ENCODE results near the gene VAV3.
"Not testable (repeated sequence)": the region's sequence is repeated elsewhere in the genome, so short reads cannot be mapped to it uniquely, and the experiment has no call there.

VAV3 gene

GRCh38 chr1:107875689-107876088, 89.3 kb downstream of the VAV3 start:
- no peak for TF ChIP-seq ZNF274 (IDR thresholded peaks at IDR 0.05; ENCODE audit: low read depth, low read length)
- no peak overlapping the region for H3K4me3 ChIP-seq (ENCODE audit: low read length)

DNA sequence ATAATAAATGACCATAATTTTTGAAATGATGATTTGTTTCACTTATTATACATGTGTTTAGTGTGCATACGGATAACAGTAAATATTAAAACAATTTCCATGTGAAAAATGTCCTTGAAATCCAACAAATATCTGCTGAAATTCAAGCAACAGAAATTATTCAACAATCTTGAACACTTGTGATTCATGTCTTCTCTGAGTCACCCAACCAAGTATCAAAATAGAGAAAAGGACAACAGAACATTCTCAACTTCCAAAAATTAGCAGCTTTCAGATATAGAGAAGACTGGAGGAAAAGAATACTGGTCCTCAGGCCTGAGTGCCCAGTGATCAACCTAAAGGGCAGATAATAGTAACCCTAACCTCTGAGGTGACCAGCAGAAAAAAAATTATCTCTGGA, 90.8 kb downstream of the VAV3 start:
- no peak for TF ChIP-seq ZNF274 (IDR thresholded peaks at IDR 0.05; ENCODE audit: low read depth, low read length)
- H3K4me3 ChIP-seq (ENCODE audit: low read length), result no peak overlapping the region

DNA sequence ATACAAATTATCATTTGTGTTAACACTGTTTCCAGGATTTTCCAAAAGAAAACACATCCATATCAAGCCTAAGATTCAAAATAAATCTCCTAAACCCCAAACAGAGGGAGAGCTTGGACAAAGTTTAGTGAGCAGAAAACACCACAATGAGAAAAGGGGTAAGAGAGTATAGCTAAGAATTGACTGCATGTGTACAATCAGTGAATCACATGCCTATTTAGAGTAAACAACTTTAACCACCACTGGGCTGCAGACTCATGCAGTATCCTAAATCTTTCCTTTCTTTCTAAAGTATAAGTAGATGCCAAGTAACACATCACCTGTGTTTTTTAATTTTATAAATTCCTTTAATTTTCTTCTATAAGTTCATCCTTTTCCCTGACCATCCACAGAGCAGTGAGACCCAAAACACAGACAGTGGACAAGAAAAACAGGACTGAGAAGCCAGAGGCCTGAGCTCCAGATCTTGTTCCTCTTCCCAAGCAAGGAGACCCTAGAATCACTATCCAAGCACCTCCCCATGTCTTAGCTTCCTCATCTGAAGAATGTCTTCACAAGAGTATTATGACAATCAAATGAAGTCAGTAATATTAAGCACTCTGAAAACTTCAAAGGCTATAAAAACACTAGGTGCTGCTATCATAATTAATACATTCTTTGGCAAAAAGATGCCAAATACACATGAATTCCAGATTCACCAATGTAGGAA, 93.1 kb downstream of the VAV3 start:
- no peak for TF ChIP-seq ZNF274 (IDR thresholded peaks at IDR 0.05; ENCODE audit: low read depth, low read length)
- no peak overlapping the region for H3K4me3 ChIP-seq (ENCODE audit: low read length)

DNA sequence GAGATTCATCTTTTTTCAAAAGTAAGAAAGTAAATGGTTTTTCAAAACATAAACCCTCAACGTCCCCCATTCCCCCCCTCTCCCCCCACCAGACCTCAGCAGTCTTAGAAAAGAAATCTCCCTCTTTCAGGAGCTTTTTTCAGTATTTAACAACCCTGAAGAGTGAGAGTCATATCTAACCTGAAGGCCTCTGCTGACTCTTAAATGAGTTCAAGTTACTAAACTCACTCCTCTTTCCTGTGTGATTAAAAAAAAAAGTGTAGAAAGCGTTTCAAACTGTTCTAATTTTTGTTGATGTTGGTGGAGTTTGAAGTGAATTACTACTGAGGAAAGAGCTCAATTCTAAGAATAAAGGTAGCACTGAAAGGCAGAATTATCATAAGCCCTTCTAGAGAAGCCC, 93.7 kb downstream of the VAV3 start:
- TF ChIP-seq ZNF274 (IDR thresholded peaks at IDR 0.05; ENCODE audit: low read depth, low read length), result no peak
- no peak overlapping the region for H3K4me3 ChIP-seq (ENCODE audit: low read length)

- TF ChIP-seq ZNF274 (IDR thresholded peaks at IDR 0.05; ENCODE audit: low read depth, low read length), result no peak
- no peak overlapping the region for H3K4me3 ChIP-seq (ENCODE audit: low read length)
These were observed 94.3 kb downstream of the VAV3 start for GRCh38 chr1:107870696-107871095.

DNA sequence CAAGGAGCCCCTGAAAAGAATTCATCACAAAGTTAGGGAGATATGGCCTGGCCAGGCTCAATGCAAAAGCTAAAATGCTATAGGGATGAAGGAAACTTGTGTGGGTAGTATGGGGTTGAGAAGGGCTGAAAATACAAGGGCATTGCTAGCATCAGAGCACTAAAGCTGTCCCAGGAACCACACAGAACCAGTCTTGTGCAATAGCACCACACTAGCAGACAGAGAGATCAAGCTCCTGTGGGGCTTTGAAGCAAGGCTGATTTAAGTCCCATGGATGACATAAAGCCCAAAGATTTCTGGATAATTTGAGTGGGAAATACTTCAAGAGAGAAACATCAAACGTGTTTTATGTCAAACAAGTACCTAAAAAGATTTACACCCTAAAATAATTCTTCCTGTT, 97.1 kb downstream of the VAV3 start:
- no peak for TF ChIP-seq ZNF274 (IDR thresholded peaks at IDR 0.05; ENCODE audit: low read depth, low read length)
- H3K4me3 ChIP-seq (ENCODE audit: low read length), result no peak overlapping the region

- no peak overlapping the region for H3K4me3 ChIP-seq (ENCODE audit: low read length)
These were observed 97.6 kb downstream of the VAV3 start for GRCh38 chr1:107867422-107867821.

DNA sequence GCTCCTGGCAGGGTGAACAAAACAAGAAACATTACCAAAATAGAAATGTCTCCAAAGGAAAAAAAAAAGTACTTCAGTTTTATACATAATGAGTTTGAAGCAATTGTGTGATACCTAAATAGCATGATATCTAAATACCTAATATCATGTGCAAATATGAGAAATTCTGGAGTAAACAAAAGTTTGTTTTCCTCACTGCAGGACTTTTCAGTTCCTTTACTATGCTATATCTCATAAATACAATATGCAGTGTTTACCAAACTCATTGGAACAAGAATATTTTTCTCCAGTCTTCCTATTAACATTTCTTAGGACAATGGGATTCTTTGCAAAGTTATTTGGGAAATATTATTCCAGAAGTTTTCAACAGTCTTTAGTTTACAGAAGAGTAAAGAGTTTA, 98.1 kb downstream of the VAV3 start:
- no peak for TF ChIP-seq ZNF274 (IDR thresholded peaks at IDR 0.05; ENCODE audit: low read depth, low read length)
- no peak overlapping the region for H3K4me3 ChIP-seq (ENCODE audit: low read length)

More at GRCh38 chr1:107867422-107867821, 97.6 kb downstream of the VAV3 start:
- no peak for TF ChIP-seq ZNF274 (IDR thresholded peaks at IDR 0.05; ENCODE audit: low read depth, low read length)

DNA sequence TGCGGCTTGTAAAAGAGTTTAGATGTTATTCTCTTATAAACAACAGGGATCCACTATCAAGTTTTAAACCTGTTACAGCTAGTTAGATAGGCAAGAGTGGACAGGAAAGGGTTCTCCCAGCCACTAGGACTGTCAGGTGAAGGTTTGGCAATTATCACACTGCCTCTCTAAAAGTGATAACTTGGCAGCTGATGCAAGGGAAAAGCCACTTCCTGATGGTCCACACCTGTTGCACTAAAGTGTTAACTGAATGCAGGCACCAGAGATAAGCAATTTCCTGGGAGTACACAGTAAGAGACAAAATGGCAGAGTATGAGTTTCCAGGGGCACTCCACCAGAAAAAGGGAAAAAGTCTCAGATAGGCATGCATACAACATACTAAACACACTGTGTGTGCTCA, 99.4 kb downstream of the VAV3 start:
- no peak overlapping the region for H3K4me3 ChIP-seq (ENCODE audit: low read length)

GRCh38 chr1:107863342-107863741, 101.6 kb downstream of the VAV3 start:
- no peak for TF ChIP-seq ZNF274 (IDR thresholded peaks at IDR 0.05; ENCODE audit: low read depth, low read length)
- no peak overlapping the region for H3K4me3 ChIP-seq (ENCODE audit: low read length)

More for the DNA sequence above, 99.4 kb downstream of the VAV3 start:
- TF ChIP-seq ZNF274 (IDR thresholded peaks at IDR 0.05; ENCODE audit: low read depth, low read length), result no peak

DNA sequence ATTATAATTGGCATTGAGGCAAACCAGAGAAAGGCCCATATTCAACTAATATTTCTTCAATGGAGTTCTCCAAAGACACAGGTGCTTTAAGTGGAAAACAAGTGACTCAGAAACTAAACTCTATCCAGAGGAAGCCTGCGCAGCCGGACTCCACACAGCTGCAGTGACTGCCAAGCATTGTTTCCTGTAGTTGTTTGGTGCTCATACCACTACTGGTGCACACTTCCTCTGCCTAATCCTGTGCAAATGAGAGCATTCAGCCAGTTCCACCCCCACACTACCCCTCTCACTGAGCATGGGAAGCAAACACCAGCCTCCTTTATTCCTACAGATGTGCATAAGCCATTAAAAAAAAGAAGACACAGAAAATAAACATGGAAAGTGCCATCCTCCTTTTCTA, 102.9 kb downstream of the VAV3 start:
- no peak for TF ChIP-seq ZNF274 (IDR thresholded peaks at IDR 0.05; ENCODE audit: low read depth, low read length)
- H3K4me3 ChIP-seq (ENCODE audit: low read length), result no peak overlapping the region

DNA sequence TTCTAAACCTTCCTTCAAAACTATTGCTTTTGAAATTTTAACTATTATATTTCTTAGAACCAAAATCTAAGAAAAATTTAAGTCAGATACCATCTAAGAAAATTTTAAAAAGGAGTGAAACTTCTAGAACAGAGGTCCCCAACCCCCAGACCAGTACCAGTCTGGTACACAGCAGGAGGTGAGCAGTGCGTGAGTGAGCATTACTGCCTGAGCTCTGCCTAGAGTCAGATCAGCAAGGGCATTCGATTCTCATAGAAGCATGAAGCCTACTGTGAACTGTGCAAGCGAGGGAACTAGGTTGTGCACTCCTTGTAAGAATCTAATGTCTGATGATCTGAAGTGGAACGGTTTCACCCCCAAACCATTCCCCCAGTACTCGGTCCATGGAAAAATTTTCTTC, 106.7 kb downstream of the VAV3 start:
- TF ChIP-seq ZNF274 (IDR thresholded peaks at IDR 0.05; ENCODE audit: low read depth, low read length), result no peak
- no peak overlapping the region for H3K4me3 ChIP-seq (ENCODE audit: low read length)

DNA sequence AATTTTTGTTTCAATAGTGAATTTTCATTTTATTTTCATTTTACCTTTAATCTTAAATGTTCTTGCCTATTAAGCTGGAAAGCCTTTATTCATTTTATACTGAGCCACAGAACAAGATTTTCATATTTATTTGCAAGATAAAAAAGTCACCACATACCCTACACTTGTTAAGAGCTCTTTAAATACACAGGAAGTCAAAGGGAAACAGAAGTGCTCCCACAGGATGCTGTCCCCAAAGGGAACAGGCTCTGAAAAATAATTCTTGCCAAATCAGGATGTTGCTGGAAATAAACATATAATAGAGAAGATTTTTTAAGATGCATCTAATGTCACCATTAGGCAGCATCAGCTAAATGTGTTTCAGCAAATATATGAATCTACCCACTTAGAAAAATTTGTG, 113.6 kb downstream of the VAV3 start:
- no peak for TF ChIP-seq ZNF274 (IDR thresholded peaks at IDR 0.05; ENCODE audit: low read depth, low read length)
- H3K4me3 ChIP-seq (ENCODE audit: low read length), result no peak overlapping the region

DNA sequence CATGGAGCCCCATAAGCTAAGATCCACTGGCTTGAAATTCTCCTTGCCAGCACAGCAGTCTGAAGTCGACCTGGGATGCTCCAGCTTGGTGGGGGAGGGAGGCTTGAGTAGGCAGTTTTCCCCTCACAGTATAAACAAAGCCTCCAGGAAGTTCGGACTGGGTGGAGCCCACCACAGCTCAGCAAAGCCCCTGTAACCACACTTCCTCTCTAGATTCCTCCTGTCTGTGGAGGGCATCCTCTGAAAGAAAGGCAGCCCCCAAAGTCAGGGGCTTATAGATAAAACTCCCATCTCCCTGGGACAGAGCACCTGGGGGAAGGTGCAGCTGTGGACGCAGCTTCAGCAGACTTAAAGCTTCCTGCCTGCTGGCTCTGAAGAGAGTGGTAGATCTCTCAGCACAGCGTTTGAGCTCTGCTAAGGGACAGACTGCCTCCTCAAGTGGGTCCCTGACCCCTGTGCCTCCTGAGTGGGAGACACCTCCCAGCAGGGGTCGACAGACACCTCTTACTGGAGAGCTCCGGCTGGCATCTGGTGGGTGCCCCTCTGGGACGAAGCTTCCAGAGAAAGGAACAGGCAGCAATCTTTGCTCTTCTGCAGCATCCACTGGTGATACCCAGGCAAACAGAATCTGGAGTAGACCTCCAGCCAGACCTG, 120.3 kb downstream of the VAV3 start:
- H3K4me3 ChIP-seq (ENCODE audit: low read length), result not testable (repeated sequence)

DNA sequence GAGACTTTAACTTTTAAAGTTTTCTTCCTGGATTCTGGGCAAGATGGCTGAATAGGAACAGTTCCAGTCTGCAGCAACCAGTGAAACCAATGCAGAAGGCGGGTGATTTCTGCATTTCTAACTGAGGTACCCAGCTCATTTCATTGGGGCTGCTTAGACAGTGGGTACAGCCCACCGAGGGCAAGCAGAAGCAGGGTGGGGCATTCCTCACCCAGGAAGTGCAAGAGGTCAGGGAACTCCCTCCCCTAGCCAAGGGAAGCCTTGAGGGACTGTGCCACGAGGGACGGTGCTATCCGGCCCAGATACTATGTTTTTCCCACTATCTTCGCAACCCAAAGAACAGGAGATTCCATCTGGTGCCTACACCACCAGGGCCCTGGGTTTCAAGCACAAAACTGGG, 121.0 kb downstream of the VAV3 start:
- no peak for TF ChIP-seq ZNF274 (IDR thresholded peaks at IDR 0.05; ENCODE audit: low read depth, low read length)
- H3K4me3 ChIP-seq (ENCODE audit: low read length), result no peak overlapping the region

- no peak for TF ChIP-seq ZNF274 (IDR thresholded peaks at IDR 0.05; ENCODE audit: low read depth, low read length)
- no peak overlapping the region for H3K4me3 ChIP-seq (ENCODE audit: low read length)
These were observed 122.7 kb downstream of the VAV3 start for GRCh38 chr1:107842241-107842640.
